AG10803 (cell line): ENCODE data around the gene CZIB.

ENCODE experiments used
- DNase-seq: peaks from one replicate; pipeline ENCODE4 v3.0.0; 2010; ENCODE audit warnings: low read depth
- H3K4me3 ChIP-seq: 2 replicates; pipeline ENCODE4 v1.5.1; 2011; ENCODE audit warnings: mild to moderate bottlenecking, low read length, control low read depth
- CTCF ChIP-seq: conservative IDR thresholded peaks from 2 replicates; pipeline ENCODE4 v1.5.1; 2011; ENCODE audit warnings: mild to moderate bottlenecking, low read length, control low read depth, inconsistent platforms

CZIB gene

GRCh38 chr1:53254011-53254640 is 33.7 kb upstream of the CZIB start:
- H3K4me3 ChIP-seq: no peak overlapping the region
- peak; percentile 33 for DNase-seq
- no peak for TF ChIP-seq CTCF

- H3K4me3 ChIP-seq: no peak overlapping the region
- TF ChIP-seq CTCF: no peak
- no peak for DNase-seq
Observed at GRCh38 chr1:53250325-53250724, 29.9 kb upstream of the CZIB start.

- peak; percentile 69 for DNase-seq
- no peak overlapping the region for H3K4me3 ChIP-seq
- TF ChIP-seq CTCF: no peak
Observed at GRCh38 chr1:53249706-53250105, 29.3 kb upstream of the CZIB start.

- peak; percentile 96 for DNase-seq
- TF ChIP-seq CTCF: no peak
- no peak overlapping the region for H3K4me3 ChIP-seq
Observed at GRCh38 chr1:53246261-53247134, 26.1 kb upstream of the CZIB start.

- no peak for DNase-seq
- no peak overlapping the region for H3K4me3 ChIP-seq
- TF ChIP-seq CTCF: no peak
Observed at GRCh38 chr1:53244141-53244540, 23.7 kb upstream of the CZIB start.

GRCh38 chr1:53242381-53242780 is 21.9 kb upstream of the CZIB start:
- no peak for DNase-seq
- TF ChIP-seq CTCF: no peak
- no peak overlapping the region for H3K4me3 ChIP-seq

GRCh38 chr1:53241828-53242227 is 21.4 kb upstream of the CZIB start:
- no peak for DNase-seq
- no peak overlapping the region for H3K4me3 ChIP-seq
- no peak for TF ChIP-seq CTCF
